HL-60/S4 treated with phorbol 12-myristate 13-acetate at 8.2 ng/mL for 4 days and 3 days (cell line): ENCODE data around the gene GPR137C.

Experiments
- in situ Hi-C: fragments of 300-500 bp; cut with MboI; formaldehyde crosslinking; loops from 2 replicates; pipeline ENCODE4 v1.15.0; 2022; ENCODE audit warnings: low sequenced_read_pairs

The GPR137C gene

GRCh38 chr14:52552063-52552988 lies at the start of gene GPR137C, which contains the start of gene TXNDC16:
Gene GPR137C, plus strand, starts transcription at chr14:52552836. Its CDS starts 312 bp downstream, at chr14:52553148.
Gene TXNDC16, minus strand, starts transcription at chr14:52552505. Its CDS starts 8,948 bp downstream, at chr14:52543557.
- in situ Hi-C loops, result no loop called here

GRCh38 chr14:52513249-52513648 lies 39.4 kb upstream of the GPR137C start:
- in situ Hi-C loops, result no loop called here

GRCh38 chr14:52514046-52514811 lies 38.4 kb upstream of the GPR137C start:
- in situ Hi-C loops, result no loop called here

- in situ Hi-C loops, result no loop called here
These were observed 30.6 kb upstream of the GPR137C start for GRCh38 chr14:52522033-52522432.

- in situ Hi-C loops, result no loop called here
These were observed 29.9 kb upstream of the GPR137C start for GRCh38 chr14:52522581-52523345.

- in situ Hi-C loops, result no loop called here
These were observed 25.6 kb upstream of the GPR137C start for GRCh38 chr14:52527052-52527451.

GRCh38 chr14:52531481-52531880 lies 21.2 kb upstream of the GPR137C start:
- in situ Hi-C loops, result no loop called here

- in situ Hi-C loops, result no loop called here
These were observed 16.4 kb upstream of the GPR137C start for GRCh38 chr14:52536269-52536668.

- in situ Hi-C loops, result no loop called here
These were observed 14.0 kb upstream of the GPR137C start for GRCh38 chr14:52538623-52539022.

GRCh38 chr14:52545584-52546317 lies 6.9 kb upstream of the GPR137C start:
- in situ Hi-C loops, result no loop called here

GRCh38 chr14:52546318-52546670 lies 6.3 kb upstream of the GPR137C start:
- in situ Hi-C loops, result no loop called here

- in situ Hi-C loops, result no loop called here
These were observed 5.6 kb upstream of the GPR137C start for GRCh38 chr14:52547027-52547426.

GRCh38 chr14:52547526-52547925 lies 5.1 kb upstream of the GPR137C start:
- in situ Hi-C loops, result no loop called here

GRCh38 chr14:52550661-52551060 lies 2.0 kb upstream of the GPR137C start:
- in situ Hi-C loops, result no loop called here

GRCh38 chr14:52551205-52551604 lies 1.4 kb upstream of the GPR137C start:
- in situ Hi-C loops, result no loop called here

GRCh38 chr14:52551696-52552062 lies 957 bp upstream of the GPR137C start:
- in situ Hi-C loops, result no loop called here

GRCh38 chr14:52553002-52553670 lies 500 bp downstream of the GPR137C start:
- in situ Hi-C loops, result no loop called here

GRCh38 chr14:52553671-52554575 lies 1.3 kb downstream of the GPR137C start:
- in situ Hi-C loops, result no loop called here

- in situ Hi-C loops, result no loop called here
These were observed 6.1 kb downstream of the GPR137C start for GRCh38 chr14:52558688-52559087.
